Measurements from ENCODE around the gene GOPC.

DNA sequence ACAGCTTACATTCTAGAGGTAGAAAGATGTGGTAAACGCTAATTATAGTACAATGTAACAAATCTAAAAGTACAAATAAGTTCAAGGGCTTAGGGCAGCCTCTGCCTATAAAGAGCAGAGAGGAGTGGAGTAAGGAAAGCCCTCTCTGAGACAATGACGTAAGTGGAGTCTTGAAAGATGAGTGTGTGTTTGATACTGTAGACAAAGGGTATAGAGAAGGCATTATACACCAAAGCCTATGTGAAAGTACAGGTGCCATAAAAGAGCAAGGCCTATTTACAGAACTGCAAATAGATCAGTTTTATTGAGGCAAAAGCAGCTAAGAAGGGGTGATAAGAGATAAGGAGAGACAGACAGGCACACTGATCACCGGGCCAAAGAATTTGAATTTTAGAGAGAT lies 10.9 kb downstream of the GOPC start:
- TF ChIP-seq, protein P1, sequence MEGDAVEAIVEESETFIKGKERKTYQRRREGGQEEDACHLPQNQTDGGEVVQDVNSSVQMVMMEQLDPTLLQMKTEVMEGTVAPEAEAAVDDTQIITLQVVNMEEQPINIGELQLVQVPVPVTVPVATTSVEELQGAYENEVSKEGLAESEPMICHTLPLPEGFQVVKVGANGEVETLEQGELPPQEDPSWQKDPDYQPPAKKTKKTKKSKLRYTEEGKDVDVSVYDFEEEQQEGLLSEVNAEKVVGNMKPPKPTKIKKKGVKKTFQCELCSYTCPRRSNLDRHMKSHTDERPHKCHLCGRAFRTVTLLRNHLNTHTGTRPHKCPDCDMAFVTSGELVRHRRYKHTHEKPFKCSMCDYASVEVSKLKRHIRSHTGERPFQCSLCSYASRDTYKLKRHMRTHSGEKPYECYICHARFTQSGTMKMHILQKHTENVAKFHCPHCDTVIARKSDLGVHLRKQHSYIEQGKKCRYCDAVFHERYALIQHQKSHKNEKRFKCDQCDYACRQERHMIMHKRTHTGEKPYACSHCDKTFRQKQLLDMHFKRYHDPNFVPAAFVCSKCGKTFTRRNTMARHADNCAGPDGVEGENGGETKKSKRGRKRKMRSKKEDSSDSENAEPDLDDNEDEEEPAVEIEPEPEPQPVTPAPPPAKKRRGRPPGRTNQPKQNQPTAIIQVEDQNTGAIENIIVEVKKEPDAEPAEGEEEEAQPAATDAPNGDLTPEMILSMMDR (conservative IDR thresholded peaks at IDR 0.05) = no peak
- TF ChIP-seq EZH2 (IDR thresholded peaks at IDR 0.05; ENCODE audit: low read depth) = no peak

Data from PC-9 (cell line).